Erythroblast (primary cell): Measurements from ENCODE around the gene BPGM.

ENCODE experiments used
- GATA1 ChIP-seq: IDR thresholded peaks from 2 replicates; pipeline ENCODE4 v1.6.1; 2011; ENCODE audit warnings: low read depth, mild to moderate bottlenecking, control low read depth, low read length, moderate library complexity
- POLR2A ChIP-seq: IDR thresholded peaks from 2 replicates; pipeline ENCODE4 v1.6.1; 2011; ENCODE audit warnings: mild to moderate bottlenecking, low read length

- TF ChIP-seq POLR2A (no peak), GATA1 (no peak)
Observed at GRCh38 chr7:134616611-134617010, 30.0 kb upstream of the BPGM start.
